Ishikawa (cell line): ENCODE measurements around the gene SUCLG2.
A peak's percentile ranks its signal among the peaks of the same experiment; 100 is the strongest.

Source experiments
- CEBPB ChIP-seq: IDR thresholded peaks from 2 replicates; pipeline ENCODE4 v1.6.1; 2012
- CREB1 ChIP-seq: IDR thresholded peaks from 2 replicates; pipeline ENCODE4 v1.6.1; 2012; ENCODE audit warnings: low read depth
- EGR1 ChIP-seq: IDR thresholded peaks from 2 replicates; pipeline ENCODE4 v1.6.1; 2012
- EP300 ChIP-seq: IDR thresholded peaks from 2 replicates; pipeline ENCODE4 v1.6.1; 2012; ENCODE audit warnings: borderline replicate concordance
- FOXM1 ChIP-seq: IDR thresholded peaks from 2 replicates; pipeline ENCODE4 v1.6.1; 2012; ENCODE audit warnings: low read depth, borderline replicate concordance
- NFIC ChIP-seq: IDR thresholded peaks from 2 replicates; pipeline ENCODE4 v1.6.1; 2012
- RAD21 ChIP-seq: IDR thresholded peaks from 2 replicates; pipeline ENCODE4 v1.6.1; 2012; ENCODE audit warnings: low read depth
- TAF1 ChIP-seq: IDR thresholded peaks from 2 replicates; pipeline ENCODE4 v1.6.1; 2012; ENCODE audit warnings: low read depth, mild to moderate bottlenecking
- TCF12 ChIP-seq: IDR thresholded peaks from 2 replicates; pipeline ENCODE4 v1.6.1; 2012; ENCODE audit warnings: low read depth
- TEAD4 ChIP-seq: IDR thresholded peaks from 2 replicates; pipeline ENCODE4 v1.6.1; 2012
- YY1 ChIP-seq: IDR thresholded peaks from 2 replicates; pipeline ENCODE4 v1.6.1; 2012; ENCODE audit warnings: low read depth
- ZBTB7A ChIP-seq: IDR thresholded peaks from 2 replicates; pipeline ENCODE4 v1.6.1; 2012; ENCODE audit warnings: low read depth
- TF ChIP-seq, protein P1 (sequence below): IDR thresholded peaks from 2 replicates; pipeline ENCODE4 v1.6.1; 2012
- TF ChIP-seq, protein P2 (sequence below): IDR thresholded peaks from 2 replicates; pipeline ENCODE4 v1.6.1; 2012
- TF ChIP-seq, protein P3 (sequence below): IDR thresholded peaks from 2 replicates; pipeline ENCODE4 v1.6.1; 2012; ENCODE audit warnings: low read depth, mild to moderate bottlenecking

Gene SUCLG2

DNA sequence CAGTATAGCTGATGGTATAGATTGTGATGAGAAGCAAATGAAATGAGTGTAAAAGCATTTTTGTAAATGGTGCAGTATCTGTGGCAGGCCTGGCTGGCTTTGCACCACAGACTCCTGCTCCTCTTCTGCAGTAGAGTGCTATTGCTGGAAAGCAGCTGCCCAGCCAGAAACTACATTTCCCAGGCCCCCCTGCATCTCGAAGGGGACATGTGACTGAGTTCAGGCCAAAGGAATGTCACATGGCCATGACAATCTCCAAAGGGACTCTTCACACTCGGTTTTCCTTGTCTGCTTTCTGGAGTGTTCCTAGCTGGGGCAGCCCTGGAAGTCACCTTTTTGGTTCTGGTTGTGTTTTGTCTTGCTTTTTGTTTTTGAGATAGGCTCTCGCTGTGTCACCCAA, 277.1 kb downstream of the SUCLG2 start:
- TF ChIP-seq EGR1 = no peak
- TF ChIP-seq, protein P1, sequence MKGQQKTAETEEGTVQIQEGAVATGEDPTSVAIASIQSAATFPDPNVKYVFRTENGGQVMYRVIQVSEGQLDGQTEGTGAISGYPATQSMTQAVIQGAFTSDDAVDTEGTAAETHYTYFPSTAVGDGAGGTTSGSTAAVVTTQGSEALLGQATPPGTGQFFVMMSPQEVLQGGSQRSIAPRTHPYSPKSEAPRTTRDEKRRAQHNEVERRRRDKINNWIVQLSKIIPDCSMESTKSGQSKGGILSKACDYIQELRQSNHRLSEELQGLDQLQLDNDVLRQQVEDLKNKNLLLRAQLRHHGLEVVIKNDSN = peak; percentile 92

DNA sequence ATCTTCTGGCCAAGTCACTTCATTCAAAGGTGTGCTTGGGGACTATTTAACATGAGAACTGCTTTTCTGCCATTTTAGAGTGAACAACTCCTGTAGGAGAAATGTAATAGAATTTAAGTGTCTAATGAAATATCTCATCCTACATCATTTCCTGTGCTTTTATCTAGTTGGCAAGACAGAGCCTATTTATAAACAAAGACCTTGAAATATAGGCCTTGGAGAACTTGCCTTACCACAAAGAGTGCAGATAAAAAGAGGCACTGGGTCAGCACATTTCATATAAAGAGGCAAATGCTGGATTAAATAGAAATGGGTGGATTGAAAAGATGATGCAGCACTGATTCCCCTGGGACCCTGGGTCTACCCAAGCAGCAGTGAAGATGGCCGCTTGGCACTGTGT, 278.0 kb downstream of the SUCLG2 start:
- TF ChIP-seq TAF1 (no peak), YY1 (no peak), TCF12 (no peak), ZBTB7A (no peak), TEAD4 (no peak), EGR1 (no peak), CREB1 (no peak), FOXM1 (no peak), CEBPB (no peak), NFIC (no peak), RAD21 (no peak)
- TF ChIP-seq, protein P2, sequence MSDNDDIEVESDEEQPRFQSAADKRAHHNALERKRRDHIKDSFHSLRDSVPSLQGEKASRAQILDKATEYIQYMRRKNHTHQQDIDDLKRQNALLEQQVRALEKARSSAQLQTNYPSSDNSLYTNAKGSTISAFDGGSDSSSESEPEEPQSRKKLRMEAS = no peak
- TF ChIP-seq, protein P1 = no peak
- TF ChIP-seq, protein P3, sequence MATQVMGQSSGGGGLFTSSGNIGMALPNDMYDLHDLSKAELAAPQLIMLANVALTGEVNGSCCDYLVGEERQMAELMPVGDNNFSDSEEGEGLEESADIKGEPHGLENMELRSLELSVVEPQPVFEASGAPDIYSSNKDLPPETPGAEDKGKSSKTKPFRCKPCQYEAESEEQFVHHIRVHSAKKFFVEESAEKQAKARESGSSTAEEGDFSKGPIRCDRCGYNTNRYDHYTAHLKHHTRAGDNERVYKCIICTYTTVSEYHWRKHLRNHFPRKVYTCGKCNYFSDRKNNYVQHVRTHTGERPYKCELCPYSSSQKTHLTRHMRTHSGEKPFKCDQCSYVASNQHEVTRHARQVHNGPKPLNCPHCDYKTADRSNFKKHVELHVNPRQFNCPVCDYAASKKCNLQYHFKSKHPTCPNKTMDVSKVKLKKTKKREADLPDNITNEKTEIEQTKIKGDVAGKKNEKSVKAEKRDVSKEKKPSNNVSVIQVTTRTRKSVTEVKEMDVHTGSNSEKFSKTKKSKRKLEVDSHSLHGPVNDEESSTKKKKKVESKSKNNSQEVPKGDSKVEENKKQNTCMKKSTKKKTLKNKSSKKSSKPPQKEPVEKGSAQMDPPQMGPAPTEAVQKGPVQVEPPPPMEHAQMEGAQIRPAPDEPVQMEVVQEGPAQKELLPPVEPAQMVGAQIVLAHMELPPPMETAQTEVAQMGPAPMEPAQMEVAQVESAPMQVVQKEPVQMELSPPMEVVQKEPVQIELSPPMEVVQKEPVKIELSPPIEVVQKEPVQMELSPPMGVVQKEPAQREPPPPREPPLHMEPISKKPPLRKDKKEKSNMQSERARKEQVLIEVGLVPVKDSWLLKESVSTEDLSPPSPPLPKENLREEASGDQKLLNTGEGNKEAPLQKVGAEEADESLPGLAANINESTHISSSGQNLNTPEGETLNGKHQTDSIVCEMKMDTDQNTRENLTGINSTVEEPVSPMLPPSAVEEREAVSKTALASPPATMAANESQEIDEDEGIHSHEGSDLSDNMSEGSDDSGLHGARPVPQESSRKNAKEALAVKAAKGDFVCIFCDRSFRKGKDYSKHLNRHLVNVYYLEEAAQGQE = no peak

DNA sequence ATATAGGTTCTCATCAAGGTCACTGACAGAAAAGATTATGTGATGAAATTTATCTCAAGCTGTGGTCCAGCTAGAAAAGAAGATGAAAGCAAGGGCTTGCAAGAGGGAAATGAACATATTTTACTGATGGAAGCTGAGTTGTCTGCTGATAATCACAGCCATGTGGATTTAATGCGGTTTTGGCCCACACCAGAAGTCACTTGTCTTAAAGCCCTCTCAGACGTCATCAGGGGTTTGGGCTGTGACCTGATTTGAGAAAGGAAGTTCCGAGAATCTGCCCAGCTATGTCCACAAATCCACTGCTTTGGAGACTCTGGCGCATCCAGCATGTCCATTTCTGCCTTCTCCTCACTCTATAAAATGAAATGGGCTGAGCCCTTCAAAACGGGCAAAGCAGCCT, 278.4 kb downstream of the SUCLG2 start:
- TF ChIP-seq FOXM1 = no peak
- TF ChIP-seq NFIC = no peak
- TF ChIP-seq CEBPB = no peak
- TF ChIP-seq, protein P2 = no peak
- TF ChIP-seq, protein P1 = no peak
- TF ChIP-seq YY1 = no peak
- TF ChIP-seq TCF12 = no peak
- no peak for TF ChIP-seq EGR1
- no peak for TF ChIP-seq EP300
- TF ChIP-seq, protein P3 = no peak
- no peak for TF ChIP-seq CREB1
- no peak for TF ChIP-seq ZBTB7A
- TF ChIP-seq TAF1 = no peak

DNA sequence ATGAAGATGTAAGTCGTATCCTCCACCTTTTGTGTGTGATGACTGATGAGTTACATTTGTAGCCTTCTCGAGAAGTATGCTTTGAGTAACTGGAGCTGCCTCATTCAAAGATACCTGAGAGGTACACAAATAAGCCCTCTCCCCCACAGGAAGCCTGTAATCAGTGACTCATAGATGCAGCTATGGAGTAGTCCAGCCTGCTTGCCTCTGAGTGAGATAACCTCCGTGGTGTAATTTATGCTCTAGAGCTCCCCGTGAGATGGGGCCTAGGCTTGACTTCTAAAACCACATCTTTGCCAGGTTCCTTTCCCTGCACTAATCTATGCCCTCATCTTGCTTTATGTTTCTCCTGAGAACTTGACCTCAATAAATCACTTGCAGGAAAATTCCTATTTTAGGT, 291.7 kb downstream of the SUCLG2 start:
- TF ChIP-seq YY1 = no peak
- TF ChIP-seq, protein P1 = no peak
- no peak for TF ChIP-seq RAD21
- no peak for TF ChIP-seq TAF1
- no peak for TF ChIP-seq NFIC
- no peak for TF ChIP-seq FOXM1
- TF ChIP-seq, protein P2 = no peak
- TF ChIP-seq ZBTB7A = no peak
- no peak for TF ChIP-seq TCF12
- no peak for TF ChIP-seq TEAD4
- TF ChIP-seq CREB1 = no peak
- TF ChIP-seq, protein P3 = no peak
- TF ChIP-seq EGR1 = no peak
- no peak for TF ChIP-seq EP300
- no peak for TF ChIP-seq CEBPB
